ENCODE results near the gene GFOD1. TPM values are rescaled to one million over a fixed set of nuclear protein-coding genes. Genes with fewer than 3 reads are reported as not detected.

Gene GFOD1
- total RNA-seq, 1 experiment from 2014 or later: not detected

GRCh38 chr6:13372688-13373487 lies 114.5 kb downstream of the GFOD1 start:
- in situ Hi-C loops (cut with HindIII; ENCODE audit: low sequenced_read_pairs): no loop called here
- no peak for DNase-seq (ENCODE audit: low spot score)

- no peak for DNase-seq (ENCODE audit: low spot score)
- in situ Hi-C loops (cut with HindIII; ENCODE audit: low sequenced_read_pairs): no loop called here
These were observed 115.3 kb downstream of the GFOD1 start for GRCh38 chr6:13372076-13372475.

- in situ Hi-C loops (cut with HindIII; ENCODE audit: low sequenced_read_pairs): no loop called here
- peak; percentile 57 for DNase-seq (ENCODE audit: low spot score)
These were observed 115.9 kb downstream of the GFOD1 start for GRCh38 chr6:13371421-13372072.

- in situ Hi-C loops (cut with HindIII; ENCODE audit: low sequenced_read_pairs): no loop called here
- DNase-seq (ENCODE audit: low spot score): no peak
These were observed 116.8 kb downstream of the GFOD1 start for GRCh38 chr6:13370623-13371022.

- in situ Hi-C loops (cut with HindIII; ENCODE audit: low sequenced_read_pairs): no loop called here
- DNase-seq (ENCODE audit: low spot score): no peak
These were observed 117.8 kb downstream of the GFOD1 start for GRCh38 chr6:13369591-13369990.

- DNase-seq (ENCODE audit: low spot score): no peak
- in situ Hi-C loops (cut with HindIII; ENCODE audit: low sequenced_read_pairs): no loop called here
These were observed 118.7 kb downstream of the GFOD1 start for GRCh38 chr6:13368731-13369115.

- DNase-seq (ENCODE audit: low spot score): peak; percentile 62
These were observed 119.2 kb downstream of the GFOD1 start for GRCh38 chr6:13368079-13368730.

GRCh38 chr6:13367396-13367795 lies 120.0 kb downstream of the GFOD1 start:
- in situ Hi-C loops (cut with HindIII; ENCODE audit: low sequenced_read_pairs): no loop called here
- DNase-seq (ENCODE audit: low spot score): peak; percentile 55

More at GRCh38 chr6:13368079-13368730, 119.2 kb downstream of the GFOD1 start:
- in situ Hi-C loops (cut with HindIII; ENCODE audit: low sequenced_read_pairs): no loop called here

GRCh38 chr6:13365320-13365719 lies 122.1 kb downstream of the GFOD1 start:
- DNase-seq (ENCODE audit: low spot score): no peak
- in situ Hi-C loops (cut with HindIII; ENCODE audit: low sequenced_read_pairs): no loop called here

- in situ Hi-C loops (cut with HindIII; ENCODE audit: low sequenced_read_pairs): no loop called here
- DNase-seq (ENCODE audit: low spot score): no peak
These were observed 122.6 kb downstream of the GFOD1 start for GRCh38 chr6:13364842-13365241.

- DNase-seq (ENCODE audit: low spot score): no peak
- in situ Hi-C loops (cut with HindIII; ENCODE audit: low sequenced_read_pairs): no loop called here
These were observed 125.0 kb downstream of the GFOD1 start for GRCh38 chr6:13362412-13362811.

GRCh38 chr6:13360671-13361540 lies 126.5 kb downstream of the GFOD1 start:
- in situ Hi-C loops (cut with HindIII; ENCODE audit: low sequenced_read_pairs): no loop called here
- DNase-seq (ENCODE audit: low spot score): peak; percentile 77

- no peak for DNase-seq (ENCODE audit: low spot score)
- in situ Hi-C loops (cut with HindIII; ENCODE audit: low sequenced_read_pairs): no loop called here
These were observed 128.1 kb downstream of the GFOD1 start for GRCh38 chr6:13359287-13359686.

GRCh38 chr6:13358511-13358910 lies 128.9 kb downstream of the GFOD1 start:
- no peak for DNase-seq (ENCODE audit: low spot score)
- in situ Hi-C loops (cut with HindIII; ENCODE audit: low sequenced_read_pairs): no loop called here

GRCh38 chr6:13357551-13358075 lies 129.8 kb downstream of the GFOD1 start:
- DNase-seq (ENCODE audit: low spot score): no peak
- in situ Hi-C loops (cut with HindIII; ENCODE audit: low sequenced_read_pairs): no loop called here

- in situ Hi-C loops (cut with HindIII; ENCODE audit: low sequenced_read_pairs): no loop called here
These were observed 131.2 kb downstream of the GFOD1 start for GRCh38 chr6:13355999-13356785.

GRCh38 chr6:13355043-13355945 lies 132.1 kb downstream of the GFOD1 start:
- in situ Hi-C loops (cut with HindIII; ENCODE audit: low sequenced_read_pairs): no loop called here
- no peak for DNase-seq (ENCODE audit: low spot score)

More at GRCh38 chr6:13355999-13356785, 131.2 kb downstream of the GFOD1 start:
- DNase-seq (ENCODE audit: low spot score): no peak

All from G401 (cell line).